Stimulated activated CD4-positive, alpha-beta T cell treated with anti-CD3 and anti-CD28 coated beads, Interleukin-2, amount 100 ng/mL, for 48 hours (primary cell): ENCODE results near the gene FMC1.
"Not testable (repeated sequence)": the region's sequence is repeated elsewhere in the genome, so short reads cannot be mapped to it uniquely, and the experiment has no call there.

Experiments used
- DNase-seq, 2 donors: peaks; one replicate each; pipeline ENCODE4 v3.0.0-alpha.2; 2020

Gene FMC1

DNA sequence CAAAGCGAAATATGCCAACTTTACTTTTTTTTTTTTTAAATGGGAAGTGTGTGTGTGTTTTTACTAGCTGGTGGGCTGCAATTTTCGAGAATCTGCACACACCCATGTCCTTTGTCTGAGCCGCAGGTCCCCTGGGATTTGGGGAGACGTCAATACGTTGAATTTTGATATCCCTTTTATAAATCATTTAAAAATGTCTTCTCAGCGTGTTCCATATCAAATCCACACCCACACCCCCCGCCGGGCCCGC, 404 bp upstream of the FMC1 start:
- DNase-seq, result no peak

DNA sequence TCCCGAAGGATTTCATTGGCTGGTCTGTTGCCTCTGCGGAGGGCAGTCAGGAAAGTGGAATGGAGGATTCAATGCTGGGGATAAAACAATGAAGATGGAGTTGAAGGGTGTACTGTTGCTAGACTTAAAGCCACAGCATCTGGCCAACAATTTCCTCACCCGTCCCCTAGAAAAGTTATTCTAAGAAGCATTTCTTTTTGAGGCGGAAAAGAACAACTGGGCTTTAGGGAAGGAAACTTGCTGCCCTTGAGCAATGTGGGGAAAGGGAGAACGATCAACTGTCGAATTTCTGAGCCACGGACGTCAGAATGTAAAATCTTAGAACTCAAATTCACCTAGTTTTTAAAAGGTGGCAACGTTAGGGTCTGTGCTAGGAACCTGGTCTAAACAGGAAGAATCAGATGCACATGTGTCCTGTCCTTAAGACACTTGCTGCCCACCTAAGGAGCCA, 664 bp downstream of the FMC1 start:
- no peak for DNase-seq

GRCh38 chr7:139345042-139345441, 3.9 kb downstream of the FMC1 start:
- no peak for DNase-seq

GRCh38 chr7:139351027-139351426, 9.9 kb downstream of the FMC1 start:
- no peak for DNase-seq

DNA sequence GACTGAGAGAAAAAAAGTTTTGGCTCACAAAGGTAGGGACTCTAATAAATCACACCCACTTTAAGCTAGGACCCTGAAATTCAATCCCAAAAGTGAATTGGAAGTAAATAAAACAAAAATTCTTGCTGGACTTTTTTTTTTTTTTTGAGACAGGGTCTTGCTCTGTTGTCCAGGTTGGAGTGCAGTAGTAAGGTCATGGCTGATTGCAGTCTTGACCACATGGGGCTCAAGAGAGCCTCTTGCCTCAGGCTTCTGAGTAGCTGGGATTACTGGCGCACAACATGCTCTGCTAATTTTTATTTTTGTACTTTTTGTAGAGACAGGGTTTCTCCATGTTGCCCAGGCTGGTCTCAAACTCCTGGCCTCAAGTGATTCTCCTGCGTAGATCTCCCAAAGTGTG, 13.6 kb downstream of the FMC1 start:
- no peak for DNase-seq

- DNase-seq, result no peak
Observed at GRCh38 chr7:139355320-139355719, 14.2 kb downstream of the FMC1 start.

DNA sequence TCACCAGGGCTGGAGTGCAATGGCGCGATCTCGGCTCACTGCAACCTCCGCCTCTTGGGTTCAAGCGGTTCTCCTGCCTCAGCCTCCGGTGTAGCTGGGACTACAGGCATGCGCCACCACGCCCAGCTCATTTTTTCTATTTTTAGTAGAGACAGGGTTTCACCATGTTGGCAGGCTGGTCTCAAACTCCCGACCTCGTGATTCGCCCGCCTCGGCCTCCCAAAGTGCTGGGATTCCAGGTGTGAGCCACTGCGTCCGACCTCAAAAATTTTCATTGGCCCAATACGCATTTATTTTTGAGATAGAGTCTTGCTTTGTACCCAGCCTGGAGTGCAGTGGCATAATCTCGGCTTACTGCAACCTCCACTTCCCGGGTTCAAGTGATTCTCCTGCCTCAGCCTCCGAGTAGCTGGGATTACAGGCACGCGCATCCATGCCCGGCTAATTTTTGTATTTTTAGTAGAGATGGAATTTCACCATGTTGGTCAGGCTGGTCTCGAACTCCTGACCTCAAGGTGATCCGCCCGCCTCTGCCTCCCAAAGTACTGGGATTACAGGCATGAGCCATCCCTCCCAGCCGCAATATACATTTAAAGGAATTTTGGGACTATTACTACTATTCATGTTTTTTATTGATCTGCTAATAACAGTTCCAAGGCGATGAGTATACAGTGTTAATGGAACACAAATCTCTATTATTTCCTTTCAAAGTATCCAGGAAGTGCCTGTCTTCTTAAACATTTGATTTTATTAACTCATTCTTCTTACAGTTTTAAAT, 16.8 kb downstream of the FMC1 start:
- DNase-seq, result not testable (repeated sequence)

- DNase-seq, result peak; percentile 40 to 43
Observed at GRCh38 chr7:139358541-139359365, 17.6 kb downstream of the FMC1 start.

DNA sequence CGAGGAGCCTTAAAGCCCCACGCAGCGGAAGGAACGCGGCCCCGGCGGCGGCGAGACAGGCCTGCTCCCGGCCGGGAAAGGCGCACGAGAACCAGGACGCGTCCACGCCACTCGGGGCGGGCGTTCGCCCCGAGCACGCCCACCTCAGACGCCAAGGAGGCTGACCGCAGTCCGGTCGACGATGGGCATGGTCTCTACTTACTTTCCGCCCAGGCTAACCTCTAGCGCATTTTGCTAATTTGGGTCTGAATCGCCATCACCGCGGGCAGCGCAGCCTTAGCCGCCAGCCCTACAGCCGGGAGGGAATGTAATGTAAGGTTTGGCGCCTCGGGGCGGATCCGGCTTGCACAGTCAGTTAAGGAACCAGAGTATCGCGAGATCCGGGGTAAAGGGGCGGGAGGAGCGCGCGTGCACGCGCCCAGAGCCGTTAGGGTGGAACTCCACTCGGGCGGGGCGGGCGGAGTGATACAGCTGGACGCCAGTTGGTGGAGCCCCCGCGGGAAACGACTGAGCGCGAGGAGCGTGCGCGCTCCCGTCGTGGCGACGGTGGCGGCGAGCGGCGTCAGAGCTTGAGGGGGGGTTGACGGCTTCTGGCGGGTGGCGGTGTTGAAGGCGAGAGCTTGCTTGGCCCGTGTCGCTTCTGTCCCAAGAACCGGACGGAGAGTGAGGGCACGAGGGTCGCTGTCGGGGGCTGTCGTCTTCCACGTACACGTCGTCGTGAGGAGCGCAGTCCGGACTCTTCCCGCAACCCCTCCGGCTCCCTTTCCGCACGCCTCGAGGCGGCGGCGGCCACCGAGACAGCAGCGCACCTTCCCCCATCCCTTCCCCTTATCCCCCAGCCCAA, 18.5 kb downstream of the FMC1 start, which contains the start of gene LUC7L2:
Gene LUC7L2 (plus strand): TSS at position 529 of the 844 bp plus-strand sequence. CDS start 368 bp downstream, outside the sequence.
- DNase-seq, result peak; percentile 98 to 99

GRCh38 chr7:139360210-139360947, 19.2 kb downstream of the FMC1 start:
- peak; percentile 97 for DNase-seq

- no peak for DNase-seq
Observed at GRCh38 chr7:139360948-139361307, 19.8 kb downstream of the FMC1 start.

- DNase-seq, result no peak
Observed at GRCh38 chr7:139361523-139361922, 20.4 kb downstream of the FMC1 start.

- DNase-seq, result no peak
Observed at GRCh38 chr7:139362302-139362701, 21.2 kb downstream of the FMC1 start.

GRCh38 chr7:139362981-139363380, 21.8 kb downstream of the FMC1 start:
- DNase-seq, result no peak

DNA sequence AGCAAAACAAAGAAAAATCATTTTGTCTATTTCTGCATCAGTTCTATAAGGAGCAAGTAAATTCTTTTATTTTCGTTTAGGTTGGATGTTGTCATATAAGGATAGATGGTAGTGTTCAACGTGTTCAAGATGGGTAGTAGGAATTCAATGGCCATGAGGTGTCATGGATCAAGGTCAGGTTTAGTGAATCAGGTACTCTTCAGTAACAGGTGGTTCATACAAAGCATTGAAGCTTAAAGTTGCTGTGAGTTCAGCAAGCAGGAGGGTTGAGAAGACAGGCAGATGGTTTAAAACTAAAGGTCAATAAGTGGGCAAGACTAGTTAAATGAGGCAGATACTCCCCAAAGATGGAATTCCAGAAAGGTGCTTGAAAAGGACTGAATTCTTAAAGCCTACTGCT, 24.2 kb downstream of the FMC1 start:
- DNase-seq, result no peak

DNA sequence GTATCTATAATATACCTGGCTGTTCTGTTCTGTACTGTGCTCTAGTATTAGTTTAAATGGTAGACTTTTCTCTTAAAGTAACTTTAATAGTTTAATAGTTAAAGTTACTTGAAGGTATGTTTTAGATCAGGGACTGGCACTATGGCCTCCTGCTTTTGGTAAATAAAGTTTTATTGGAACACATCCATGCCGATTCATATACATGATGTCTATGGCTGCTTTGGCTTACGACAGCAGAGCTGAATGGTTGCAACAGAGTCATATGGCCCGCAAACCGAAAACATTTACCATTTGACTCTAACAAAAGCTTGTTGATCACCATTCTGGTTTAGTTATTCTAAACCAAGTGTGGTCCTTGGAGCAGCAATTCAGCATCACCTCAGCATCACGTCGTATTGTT, 25.3 kb downstream of the FMC1 start:
- DNase-seq, result no peak

DNA sequence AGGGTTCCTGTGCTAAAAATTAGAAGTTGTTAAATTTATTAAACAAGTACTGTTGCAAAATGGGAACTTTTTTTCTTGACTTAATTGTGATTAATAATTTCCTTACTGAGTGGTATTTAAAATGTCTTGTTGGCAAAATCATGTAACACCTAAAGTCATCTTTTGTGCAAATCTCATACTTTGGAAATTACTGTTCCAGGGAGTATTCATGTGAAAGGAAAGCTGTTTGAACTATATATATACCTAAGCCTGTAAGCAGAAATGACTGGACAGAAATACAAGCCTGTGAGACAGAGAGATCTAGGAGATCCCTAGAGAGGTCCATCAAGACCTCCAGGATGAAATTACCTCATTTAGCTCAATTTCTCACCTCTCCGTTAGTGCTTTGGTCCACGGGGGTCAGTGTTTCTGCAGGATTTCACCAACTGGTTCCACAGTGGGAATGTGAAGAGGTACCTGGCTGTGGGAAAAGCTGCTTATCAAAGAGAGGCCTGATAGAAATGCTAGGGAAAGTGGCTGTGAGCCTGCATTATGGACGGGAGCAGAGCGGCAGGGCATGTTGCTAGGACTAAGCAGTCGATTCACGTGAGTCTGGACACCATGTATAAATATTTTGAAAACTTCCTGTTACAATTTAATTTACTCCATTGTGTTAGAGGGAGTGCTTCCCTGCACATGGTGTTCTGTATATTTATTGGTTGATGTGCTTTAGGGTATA, 26.5 kb downstream of the FMC1 start:
- DNase-seq, result no peak

DNA sequence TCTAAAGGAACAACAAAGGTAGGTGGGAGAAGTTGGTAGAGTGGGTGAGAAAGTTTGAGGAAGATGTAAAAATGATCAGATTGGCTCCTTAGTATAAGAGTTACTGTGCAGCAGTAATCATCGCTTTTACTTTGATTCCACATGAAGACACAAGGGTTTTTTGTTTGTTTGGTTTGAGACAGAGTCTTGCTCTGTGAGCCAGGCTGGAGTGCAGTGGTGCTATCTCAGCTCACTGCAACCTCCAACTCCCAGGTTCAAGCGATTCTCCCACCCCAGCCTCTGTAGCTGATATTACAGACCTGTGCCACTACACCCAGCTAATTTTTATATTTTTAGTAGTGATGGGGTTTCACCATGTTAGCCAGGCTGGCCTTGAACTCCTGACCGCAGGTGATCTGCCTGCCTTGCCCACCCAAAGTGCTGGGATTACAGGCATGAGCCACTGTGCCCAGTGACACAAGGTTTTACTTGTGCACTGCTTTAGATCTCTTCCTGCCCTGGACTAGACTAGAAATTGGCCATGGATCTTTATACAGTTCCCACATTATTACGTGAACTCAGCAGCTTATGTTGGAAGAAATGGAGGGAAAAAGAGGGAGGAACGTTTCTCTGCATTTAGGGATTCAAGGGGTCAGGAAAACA, 29.3 kb downstream of the FMC1 start:
- no peak for DNase-seq

DNA sequence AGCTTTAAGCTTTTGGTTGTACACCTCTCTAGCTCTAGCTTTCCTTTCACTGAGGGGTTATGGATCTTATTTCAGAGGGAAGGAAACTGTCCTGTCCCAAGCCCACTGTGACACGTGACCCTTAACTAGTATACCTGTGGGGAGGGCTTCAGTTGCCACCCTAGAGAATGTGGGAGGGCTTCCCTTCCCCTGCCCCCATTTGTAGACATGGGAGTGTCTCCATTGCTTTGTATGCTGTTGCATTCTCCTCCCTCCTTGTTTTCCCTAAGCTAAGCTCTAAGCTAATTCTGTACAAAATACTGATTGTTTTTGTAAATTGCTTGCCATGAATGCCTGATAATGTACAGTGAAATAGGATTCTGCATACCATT, 29.8 kb downstream of the FMC1 start:
- DNase-seq, result no peak

DNA sequence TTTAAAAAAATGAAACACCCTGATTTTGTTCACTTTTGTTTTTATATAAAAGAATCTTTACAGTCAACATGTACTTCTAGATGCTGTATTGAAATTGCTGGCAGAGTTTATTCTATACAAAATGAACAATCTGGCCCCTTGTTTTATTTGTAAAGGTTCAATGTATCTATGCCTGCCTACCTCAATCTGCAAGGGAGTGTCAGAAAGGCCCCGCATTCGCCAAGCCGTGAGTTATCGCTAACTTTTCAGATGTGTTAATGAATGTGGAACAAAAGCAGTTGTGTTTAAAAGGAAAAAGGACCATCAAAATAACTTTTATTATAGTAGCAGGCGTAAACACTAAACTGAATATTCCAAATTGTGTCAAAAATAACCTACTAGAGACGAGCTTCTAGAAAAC, 33.1 kb downstream of the FMC1 start:
- no peak for DNase-seq

- no peak for DNase-seq
Observed at GRCh38 chr7:139382439-139382838, 41.3 kb downstream of the FMC1 start.

GRCh38 chr7:139384611-139385010, 43.5 kb downstream of the FMC1 start:
- DNase-seq, result no peak
